Tongue (tissue), 2 donors: ENCODE data around the gene RGL3. TPM values are rescaled to one million over a fixed set of nuclear protein-coding genes. Genes with fewer than 3 reads are reported as not detected.
A peak's percentile ranks its signal among the peaks of the same experiment; 100 is the strongest.
"Not testable (repeated sequence)": the region's sequence is repeated elsewhere in the genome, so short reads cannot be mapped to it uniquely, and the experiment has no call there.

ENCODE experiments used
- DNase-seq: peaks from one replicate; pipeline ENCODE4 v3.0.0-alpha.2; 2015
- total RNA-seq: library from RNA; depleted of rRNA; stranded (reverse); fragments of >200 nt; gene quantifications from one replicate; pipeline ENCODE4 v1.2.3, GENCODE V29; 2014

Gene RGL3
- total RNA-seq, 1 donor from 2014 or later = 0.10 TPM

DNA sequence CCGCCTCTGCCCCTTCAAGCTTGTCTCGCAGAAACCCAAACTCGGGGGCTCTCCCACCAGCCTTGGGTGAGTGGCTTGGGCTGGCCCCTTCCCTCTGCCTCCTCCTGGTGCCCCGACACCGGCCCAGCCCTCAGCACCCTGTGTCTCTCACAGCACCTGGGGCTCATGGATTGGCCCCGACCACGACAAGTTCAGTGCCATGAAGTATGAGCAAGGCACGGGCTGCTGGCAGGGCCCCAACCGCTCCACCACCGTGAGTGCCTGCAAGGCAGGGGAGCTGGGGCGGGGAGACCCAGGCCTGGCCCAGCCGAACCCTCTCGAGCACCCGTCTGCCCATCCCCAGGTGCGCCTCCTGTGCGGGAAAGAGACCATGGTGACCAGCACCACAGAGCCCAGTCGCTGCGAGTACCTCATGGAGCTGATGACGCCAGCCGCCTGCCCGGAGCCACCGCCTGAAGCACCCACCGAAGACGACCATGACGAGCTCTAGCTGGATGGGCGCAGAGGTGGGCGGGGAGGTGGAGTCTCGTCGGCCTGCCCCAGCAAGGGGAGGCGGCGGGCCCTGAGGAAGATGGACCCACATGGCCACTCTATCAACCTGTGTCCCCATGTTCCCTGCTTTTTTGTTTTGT, 29.9 kb upstream of the RGL3 start:
- DNase-seq = no peak

DNA sequence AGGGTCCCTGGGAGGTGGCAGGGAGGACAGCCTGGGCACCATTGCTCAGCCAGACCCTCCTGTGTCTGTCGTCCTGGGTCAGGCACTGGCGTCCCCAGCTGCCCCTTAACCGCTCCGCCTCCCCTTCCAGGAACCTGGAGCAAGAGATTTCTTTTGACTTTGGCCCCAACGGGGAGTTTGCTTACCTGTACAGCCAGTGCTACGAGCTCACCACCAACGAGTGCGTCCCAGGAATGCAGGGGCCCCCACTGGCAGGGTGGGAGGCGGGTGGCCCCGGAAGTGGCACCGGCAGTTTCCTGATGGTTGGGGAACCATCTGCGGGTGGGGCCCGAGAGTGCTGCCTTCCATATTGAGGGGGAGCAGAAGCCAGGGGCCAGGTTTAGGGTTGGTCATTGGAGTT, 29.3 kb upstream of the RGL3 start:
- DNase-seq = no peak

DNA sequence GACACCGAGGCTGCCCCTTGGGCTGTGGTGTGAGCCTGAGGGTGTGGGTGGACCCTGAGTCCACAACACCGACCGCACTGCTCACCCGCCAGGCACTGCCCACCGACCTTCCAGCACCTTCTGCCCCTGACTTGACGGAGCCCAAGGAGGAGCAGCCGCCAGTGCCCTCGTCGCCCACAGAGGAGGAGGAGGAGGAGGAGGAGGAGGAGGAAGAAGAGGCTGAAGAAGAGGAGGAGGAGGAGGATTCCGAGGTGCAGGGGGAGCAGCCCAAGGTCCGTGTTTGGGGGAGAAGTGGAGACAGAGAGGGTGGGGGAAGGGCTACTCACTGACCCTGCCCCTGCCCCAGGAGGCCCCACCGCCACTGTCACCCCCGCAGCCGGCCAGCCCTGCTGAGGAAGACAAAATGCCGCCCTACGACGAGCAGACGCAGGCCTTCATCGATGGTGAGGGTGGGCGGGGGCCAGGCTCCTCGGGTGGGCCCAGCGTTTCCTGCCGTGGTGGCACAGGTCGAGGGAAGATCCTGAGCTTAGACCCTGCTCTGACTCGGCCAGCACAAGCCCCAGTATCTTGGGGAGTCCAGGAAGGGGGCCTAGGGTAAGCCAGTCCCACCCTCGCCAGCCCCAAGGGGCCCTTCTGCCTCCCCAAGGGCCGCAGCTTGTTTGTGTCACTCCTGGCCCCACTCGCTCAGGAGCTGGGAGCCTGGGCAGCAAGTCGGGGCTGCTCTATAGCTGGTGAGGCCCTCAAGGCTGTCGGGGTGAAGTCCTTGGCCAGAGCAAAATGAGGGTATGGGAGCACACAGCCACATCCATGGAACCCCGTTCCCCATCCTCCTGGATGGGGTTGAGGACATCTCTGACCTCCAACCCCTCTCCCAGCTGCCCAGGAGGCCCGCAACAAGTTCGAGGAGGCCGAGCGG, 28.5 kb upstream of the RGL3 start:
- DNase-seq = no peak

DNA sequence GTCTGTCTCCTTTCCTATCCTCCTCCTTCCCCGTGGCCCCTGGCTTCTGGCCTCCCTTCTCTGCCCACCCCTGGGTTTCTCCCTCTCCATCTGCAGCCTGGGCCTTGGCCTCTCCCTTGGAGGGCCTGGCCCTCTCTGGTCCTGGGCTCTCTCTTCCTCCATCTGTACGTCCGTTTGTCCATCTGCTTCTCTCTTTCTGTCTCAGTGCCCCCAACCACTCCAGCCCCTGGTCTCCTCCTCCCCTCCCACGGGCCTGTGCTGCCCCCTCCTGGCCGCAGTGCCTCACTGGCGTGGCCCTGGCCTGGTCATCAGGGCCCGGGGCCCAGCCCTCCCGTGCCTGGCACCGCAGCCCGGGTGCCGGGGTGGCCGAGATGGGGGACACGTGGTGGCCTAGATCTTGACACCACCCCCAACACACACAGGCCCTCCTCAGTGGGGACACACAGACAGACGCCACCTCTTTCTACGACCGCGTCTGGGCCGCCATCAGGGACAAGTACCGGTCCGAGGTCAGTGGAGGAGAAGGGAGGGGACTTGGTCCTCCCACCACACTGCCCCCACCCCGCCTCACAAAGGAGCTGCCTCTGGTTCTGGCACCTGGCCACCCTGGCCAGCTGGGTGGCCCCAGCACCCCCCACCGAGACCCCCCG, 27.7 kb upstream of the RGL3 start:
- DNase-seq = peak; percentile 38

DNA sequence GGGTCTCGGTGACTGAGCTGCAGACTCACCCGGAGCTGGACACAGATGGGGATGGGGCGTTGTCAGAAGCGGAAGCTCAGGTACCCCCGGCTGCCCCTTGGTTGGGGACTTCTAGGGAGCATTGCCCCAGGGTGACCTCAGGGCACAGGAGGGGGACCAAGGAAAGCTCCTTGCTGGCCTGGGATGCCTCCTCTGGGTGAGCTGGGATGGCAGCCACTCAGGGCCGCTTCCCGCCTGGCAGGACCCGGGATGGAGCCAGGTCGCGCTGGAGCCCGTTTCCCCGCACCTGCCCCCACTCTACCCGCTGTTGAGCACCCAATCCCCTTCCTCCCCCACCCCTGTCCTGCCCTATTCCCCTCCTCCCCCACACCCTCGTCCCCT, 27.1 kb upstream of the RGL3 start:
- DNase-seq = no peak

DNA sequence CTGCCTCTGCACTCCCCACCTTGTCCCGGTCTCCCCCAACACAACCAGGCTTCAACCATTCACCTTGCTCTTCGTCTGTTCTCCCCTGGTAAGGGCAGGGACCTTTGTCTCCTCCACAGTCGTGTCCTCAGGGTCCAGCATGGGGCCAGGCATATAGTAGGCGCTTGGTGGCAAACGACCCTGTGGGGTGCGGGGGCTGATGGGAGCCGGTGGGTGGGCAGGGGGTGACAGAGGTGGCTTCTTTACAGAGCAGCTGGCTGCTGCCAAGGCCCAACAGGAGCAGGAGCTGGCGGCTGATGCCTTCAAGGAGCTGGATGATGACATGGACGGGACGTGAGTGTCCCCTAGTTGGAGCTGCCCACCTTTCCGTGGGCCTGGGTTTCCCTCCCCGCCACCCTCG, 26.0 kb upstream of the RGL3 start:
- DNase-seq = no peak

DNA sequence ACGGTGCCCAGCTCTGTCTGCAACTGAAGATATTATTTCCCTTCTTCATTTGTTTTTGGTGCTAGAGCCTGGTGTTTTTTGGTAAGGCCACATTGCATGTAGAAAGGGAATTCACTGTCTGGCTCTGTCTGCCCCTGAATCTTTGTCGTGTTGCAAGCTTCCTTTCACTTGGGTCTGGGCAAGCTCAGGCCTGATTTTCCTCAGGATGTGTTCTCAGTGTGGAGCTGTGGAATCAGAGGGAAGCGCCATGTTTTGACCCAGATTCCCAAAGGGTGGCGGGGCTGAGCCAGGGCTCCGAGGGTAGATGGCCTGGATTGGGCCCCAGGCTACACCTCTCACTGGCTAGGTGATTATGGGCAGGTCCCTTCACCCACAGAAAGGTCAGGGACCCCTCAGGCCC, 24.9 kb upstream of the RGL3 start:
- DNase-seq = no peak

DNA sequence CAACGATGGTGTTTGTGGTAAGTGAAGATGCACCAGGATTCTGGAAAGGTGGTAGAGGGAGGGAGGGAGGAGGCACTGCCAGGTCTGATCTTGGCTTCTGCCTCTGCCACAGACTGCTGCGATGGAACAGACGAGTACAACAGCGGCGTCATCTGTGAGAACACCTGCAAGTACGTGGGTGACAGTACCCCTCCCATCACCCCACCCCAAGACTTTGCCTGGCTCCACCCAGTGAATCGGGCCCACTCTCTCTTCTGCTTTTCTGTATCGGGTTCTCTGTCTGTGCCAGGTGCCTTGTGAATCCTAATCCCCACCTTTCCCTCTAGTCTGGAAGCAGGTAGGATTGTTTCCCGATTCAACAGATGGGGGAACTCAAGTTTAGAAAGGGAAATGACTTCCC, 18.8 kb upstream of the RGL3 start:
- no peak for DNase-seq

DNA sequence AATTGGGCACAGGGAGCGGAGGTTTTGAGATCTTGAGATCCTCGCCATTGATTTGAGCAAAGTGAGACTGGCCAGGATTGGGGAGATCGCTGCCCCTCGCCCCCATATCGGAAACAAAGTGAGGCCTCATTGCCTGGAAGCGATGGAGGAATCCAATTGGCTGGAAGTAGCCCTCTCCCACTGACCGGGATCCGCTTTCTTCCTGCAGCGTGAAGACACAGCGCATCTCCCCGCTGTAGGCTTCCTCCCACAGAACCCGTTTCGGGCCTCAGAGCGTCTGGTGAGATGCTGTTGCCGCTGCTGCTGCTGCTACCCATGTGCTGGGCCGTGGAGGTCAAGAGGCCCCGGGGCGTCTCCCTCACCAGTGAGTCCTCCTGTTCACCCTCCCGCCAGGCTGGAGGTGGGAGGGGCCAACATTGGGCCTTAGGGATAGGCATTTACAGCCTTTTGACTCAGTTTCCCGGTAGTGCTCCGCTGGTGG, 16.8 kb upstream of the RGL3 start:
- no peak for DNase-seq

DNA sequence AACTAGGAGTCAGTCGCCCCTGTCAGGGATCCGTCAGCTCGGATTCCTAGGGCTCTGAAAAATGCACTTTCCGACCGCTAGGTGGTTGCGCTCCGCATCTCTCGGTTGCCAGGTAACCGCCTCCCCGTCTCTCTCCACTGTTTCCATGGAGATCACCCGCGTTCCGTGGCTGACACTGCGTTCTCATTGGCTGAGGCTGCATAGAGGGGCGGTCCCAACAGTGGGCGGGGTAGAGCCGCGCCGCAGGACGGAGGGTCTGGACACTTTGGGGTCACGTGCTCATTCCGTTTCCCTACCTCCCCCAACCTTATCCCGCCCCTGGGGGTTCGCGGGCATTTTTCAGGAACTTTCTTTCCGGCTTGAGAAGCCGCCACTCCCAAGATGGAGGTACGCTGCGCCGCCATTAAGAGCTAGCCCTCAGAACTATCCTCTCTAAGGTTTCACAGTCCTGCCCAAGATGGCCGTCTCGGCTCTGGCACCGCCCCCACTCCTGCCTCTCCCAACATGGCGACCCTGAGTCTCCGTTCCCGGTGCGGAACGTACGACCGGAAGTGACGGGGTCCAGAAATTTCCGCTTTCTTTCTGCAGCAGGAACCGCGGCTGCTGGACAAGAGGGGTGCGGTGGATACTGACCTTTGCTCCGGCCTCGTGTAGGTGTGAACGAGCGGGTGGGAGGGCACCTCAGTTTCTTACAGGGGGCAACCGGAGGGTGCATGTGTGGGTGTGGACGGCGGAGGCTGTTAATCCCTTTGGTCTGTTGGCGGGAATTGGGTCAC, 16.1 kb upstream of the RGL3 start, which contains the start of the genes ODAD3 and PRKCSH:
Gene ODAD3 (minus strand): TSS at position 65 of the 776 bp plus-strand sequence. CDS start 105 bp downstream, outside the sequence.
Gene PRKCSH (plus strand): TSS at position 579 of the 776 bp plus-strand sequence. CDS start 483 bp downstream, outside the sequence.
- peak; percentile 100 for DNase-seq

DNA sequence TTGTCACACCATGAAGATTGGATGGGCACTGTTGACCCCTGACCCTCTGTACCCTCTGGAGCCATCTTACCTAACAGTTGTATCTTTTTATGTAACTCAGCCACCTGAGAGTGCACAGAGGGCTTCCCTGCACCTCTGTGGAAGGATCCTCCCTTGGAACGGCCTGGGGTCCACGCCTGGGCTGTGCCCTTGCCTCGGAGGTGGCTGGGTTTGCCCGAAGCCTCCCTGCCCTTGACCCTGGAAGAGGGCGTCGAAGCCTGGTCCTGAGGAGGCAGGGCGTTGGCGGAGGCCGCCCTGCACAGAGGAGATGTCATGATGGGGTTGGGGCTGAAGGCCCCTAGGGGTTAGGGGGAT, 15.6 kb upstream of the RGL3 start:
- DNase-seq = no peak

DNA sequence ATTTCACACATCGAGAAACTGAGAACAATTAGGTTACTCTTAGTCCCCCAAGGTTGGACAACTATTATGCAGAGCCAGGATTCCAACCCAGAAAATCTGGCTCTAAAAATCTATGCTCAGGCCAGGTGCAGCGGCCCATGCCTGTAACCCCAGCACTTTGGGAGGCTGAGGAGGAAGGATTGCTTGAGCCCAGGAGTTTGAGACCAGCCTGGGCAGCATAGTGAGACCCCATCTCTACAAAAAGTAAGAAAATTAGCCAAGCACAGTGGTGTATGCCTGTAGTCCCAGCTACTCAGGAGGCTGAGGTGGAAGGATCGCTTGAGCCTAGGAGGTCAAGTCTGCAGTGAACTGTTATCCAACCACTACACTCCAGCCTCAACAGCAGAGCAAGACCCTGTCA, 14.4 kb upstream of the RGL3 start:
- not testable (repeated sequence) for DNase-seq

DNA sequence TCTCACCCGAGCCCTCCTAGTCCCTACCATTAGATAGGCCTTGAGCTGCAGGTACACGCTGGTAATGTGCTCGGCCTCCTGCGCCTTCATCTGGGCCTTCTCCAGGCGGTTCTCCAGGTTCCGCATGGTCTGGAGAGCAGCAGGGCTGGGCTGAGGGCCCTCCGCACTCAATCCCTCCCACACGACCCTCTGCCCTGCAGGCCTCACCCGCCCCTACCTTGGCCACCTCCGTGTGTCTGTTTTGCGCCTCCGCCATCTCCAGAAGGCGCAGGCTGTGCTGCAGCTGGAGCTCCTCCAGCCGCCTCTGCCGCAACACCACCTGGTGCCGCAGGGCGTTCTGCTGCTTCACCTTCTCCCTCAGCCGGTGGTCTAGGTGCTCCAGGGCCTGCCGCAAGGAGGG, 7.5 kb upstream of the RGL3 start:
- DNase-seq = no peak

DNA sequence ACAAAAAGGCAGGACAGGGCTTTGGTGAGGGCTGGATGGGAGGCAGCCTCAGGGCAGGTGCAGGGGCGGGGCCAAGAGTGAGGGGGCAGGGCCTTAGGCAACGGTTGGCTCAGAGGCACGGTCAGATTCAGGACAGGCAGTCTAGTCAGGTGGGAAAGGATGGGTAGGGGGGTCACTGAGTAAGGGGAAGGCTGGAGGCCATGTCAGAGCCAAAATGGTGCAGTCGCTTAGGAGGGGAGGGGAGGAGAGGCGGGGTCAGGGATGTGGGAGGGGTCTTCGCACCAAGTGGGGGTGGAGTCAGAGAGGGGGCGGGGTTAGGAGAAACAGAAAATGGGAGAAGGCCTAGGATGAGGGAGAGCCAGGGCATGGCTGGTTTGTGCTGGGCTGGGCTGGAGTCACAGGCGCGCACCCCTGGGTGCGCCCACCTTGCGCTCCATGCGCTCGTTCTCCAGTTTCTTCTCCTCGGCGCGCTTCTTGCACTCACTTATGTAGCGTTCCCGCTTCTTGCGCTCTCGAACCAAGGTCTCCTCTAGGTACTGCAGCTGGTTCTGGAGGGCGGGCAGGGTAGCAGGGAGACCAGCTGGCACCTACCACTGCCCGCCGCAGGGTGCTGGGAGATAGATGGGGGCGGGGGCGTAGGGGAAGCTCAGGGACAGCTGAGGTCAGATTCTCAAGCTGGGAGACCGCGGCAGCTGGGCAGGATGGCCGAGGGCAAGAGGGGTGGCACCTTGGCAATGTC, 6.8 kb upstream of the RGL3 start:
- DNase-seq = no peak

DNA sequence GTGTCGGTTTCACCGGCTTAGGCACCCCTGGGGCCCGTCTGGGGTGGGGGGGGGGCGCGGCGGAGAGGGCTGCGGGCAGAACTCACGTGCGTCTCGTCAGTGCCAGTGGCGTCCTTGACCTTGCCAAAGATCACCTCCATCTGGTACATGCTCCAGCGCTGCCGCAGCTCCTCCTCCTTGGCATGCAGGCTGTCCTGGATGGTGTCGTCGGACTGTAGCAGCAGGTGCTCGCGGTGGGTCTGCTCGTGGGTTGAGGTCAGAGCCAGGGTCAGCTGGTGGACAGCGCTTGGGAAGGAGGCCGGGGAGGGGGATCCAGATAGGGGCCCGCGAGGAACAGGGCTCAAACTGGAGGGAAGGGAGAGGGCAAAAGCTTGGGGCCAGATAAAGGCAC, 4.7 kb upstream of the RGL3 start:
- DNase-seq = no peak

DNA sequence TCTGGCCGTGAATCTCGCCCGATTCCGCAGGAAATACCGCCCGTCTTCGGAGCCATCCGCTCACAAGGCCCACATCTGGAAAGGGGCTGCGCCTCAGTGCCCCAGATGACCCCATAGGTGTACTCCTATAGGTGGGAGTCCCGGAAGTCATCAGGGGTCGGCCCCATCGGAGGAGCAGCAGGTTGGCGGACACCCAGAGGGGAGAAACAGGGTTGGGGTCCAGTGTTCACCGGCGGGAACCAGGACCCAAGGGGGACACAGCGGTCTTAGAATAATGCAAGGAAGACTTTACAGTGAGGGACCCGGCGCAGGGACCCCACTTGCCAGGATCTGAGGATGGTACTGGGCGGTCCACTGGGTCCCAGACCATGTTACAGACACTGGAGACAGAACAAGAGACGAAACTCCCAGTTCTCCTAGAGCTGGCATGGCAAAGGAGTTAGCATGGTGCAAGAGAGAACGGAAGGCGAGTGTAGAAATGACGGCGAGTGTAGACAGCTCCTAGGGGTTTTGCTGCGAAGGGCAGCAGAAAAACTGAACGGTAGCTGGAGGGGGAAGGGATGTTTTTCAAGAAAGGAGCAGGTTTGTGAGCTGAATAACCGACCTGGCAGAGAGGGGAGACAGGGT, 4.2 kb upstream of the RGL3 start:
- no peak for DNase-seq

DNA sequence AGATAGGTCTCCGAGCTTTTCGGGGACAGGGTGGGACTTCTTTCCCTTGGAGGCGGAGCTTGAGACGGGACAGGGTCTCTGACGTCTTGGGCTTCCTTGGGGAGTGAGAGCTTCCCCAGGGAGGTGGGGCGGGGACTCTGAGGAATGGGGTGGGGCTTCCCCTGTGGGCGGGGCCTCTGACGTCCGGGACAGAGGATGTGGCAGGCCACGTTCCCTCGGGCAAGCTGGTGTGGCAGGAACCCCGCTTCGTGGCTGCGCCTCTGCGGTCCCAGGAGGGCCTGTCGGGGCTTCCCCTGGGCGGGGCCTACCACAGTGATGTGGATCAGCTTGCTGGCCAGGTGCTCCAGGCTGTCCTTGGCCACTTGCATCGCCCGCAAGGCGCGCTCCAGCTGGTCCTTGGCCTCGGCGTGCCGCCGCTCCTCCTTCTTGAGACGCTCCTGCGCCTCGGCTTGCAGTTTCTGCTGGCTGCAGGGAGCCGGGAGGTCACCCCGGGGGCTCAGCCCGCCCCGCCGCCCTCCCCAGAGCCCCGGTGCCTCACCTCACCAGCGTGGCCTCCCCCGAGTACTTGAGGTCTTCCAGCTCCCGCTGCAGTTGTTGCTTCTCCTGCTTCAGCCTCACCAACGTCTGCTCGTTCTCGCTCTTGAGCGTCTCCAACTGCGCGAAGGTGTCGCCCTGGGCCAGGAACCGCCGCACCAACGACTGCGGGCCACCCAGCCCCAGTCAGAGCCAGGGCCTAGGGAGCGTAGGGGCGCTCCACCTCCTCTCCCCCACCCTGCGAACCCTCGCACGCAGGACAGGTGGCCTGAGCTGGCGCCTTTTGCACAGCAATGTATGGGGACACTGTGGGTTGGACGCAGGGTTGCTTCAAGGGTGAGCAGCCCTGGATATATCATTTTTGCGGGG, 3.3 kb upstream of the RGL3 start:
- peak; percentile 46 for DNase-seq

DNA sequence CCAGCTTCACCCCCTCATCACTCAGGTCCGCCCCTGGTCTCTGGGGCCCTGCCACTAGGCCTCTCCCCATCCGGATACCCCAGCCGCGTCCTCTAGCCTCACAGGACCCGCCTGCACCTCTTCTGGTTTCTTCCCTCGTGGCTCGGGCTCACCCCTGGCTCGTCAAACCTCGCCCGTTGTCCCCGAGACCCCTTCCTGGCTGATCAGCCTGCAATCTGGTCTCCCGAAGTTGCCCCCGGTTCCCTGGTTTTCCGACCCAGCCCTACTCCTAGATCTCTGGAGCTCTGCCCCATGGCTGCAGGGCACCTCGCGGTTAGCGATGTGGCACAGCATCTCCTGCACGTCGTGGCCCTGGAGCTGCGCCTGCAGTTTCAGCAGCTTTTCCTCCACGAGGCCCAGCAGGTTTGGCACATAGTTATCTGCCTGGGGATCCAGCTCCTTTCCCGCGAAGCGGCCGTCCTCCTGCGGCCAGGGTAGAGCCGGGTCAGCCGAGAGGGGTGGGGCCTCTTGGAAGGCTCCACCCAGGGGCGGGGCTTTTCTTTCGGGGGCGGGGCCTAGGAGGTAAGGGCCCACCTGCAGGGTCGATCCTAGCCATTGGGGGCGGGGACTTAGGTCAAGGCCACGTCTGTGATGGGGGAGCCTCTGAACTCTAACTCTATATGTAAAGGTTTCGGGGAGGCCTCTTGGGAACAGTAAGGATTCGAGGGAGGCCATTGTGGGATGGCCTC, 2.4 kb upstream of the RGL3 start:
- no peak for DNase-seq
